ENCODE results near the gene HSPB6.

HSPB6 gene

DNA sequence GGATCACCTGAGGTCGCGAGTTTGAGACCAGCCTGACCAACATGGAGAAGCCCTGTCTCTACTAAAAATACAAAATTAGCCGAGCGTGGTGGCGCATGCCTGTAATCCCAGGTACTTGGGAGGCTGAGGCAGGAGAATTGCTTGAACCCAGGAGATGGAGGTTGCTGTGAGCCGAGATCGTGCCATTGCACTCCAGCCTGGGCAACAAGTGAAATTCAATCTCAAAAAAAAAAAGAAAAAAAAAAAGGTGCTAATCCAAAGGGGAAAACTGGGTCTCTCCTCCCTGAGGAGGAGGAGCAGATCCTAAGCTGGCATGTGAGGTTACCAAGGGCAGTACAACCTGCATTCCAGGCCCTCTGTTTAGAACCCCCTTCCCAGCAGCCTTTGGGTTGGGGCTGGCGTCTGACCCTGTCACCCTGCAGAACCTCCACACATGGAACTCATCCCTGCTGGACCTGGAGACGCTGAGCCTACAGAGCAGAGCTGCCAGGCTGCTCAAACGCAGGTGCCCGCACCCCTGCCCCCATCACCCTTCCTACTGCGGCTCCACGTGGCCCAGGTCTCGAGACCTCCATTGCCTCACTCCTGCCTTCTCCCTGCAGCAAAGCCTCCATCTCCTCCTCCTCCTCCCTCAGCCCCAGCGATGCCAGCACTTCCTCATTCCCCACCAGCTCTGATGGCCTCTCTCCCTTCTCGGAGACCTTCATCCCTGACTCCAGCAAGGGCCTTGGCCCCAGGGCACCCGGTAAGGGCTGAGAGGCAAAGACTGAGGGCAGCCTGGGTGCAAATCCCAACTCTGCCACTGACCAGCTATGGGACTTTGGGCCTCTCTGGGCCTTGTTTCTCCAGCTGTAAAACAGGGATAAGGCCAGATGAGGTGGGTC, 7.8 kb upstream of the HSPB6 start:
- no peak for DNase-seq

DNA sequence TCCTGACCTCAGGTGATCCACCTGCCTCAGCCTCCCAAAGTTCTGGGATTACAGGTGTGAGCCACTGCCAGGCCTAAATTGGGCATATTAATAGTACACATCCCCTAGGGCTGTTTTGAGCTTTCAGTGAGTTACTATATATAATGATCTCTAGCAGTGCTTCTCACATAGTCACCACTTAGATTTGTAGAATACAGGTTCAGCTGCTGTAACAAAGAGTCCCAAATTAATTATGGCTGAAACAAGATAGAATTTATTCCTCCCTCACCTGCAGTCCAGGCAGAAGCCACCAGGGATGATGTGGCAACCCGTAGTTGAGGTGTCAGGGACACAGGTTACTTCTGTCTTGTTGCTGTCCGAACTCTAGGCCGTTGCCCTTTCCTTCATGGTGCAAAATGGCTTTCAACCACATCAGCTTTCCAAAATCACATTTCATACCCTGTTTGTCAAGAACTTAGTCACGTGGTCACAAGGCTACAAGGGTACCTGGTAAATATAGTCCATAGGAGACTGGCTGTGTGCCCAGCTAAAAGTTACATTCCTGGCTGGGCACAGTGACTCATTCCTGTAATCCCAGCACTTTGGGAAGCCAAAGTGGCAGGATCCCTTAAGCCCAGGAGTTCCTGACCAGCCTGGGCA, 4.0 kb upstream of the HSPB6 start:
- DNase-seq: no peak

DNA sequence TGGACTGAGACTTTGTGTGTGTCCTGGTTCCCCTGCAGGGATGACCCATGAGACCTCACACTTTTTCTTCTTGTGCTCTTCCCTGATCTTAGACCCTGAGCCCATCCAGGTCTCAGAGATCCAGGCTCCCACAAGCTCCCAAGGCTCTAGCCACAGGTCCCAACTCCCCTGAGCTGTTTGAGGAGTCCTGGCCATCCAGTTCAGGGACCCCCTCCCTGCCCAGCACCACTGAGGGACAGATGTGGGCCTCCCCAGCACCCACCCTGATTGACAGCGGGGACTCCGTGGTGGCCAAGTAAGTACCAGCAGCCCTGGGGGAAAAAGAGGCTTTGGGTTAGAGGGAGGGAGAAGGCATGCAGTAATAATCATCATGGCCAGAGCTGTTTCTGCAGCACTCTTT, 2.9 kb upstream of the HSPB6 start:
- no peak for DNase-seq

DNA sequence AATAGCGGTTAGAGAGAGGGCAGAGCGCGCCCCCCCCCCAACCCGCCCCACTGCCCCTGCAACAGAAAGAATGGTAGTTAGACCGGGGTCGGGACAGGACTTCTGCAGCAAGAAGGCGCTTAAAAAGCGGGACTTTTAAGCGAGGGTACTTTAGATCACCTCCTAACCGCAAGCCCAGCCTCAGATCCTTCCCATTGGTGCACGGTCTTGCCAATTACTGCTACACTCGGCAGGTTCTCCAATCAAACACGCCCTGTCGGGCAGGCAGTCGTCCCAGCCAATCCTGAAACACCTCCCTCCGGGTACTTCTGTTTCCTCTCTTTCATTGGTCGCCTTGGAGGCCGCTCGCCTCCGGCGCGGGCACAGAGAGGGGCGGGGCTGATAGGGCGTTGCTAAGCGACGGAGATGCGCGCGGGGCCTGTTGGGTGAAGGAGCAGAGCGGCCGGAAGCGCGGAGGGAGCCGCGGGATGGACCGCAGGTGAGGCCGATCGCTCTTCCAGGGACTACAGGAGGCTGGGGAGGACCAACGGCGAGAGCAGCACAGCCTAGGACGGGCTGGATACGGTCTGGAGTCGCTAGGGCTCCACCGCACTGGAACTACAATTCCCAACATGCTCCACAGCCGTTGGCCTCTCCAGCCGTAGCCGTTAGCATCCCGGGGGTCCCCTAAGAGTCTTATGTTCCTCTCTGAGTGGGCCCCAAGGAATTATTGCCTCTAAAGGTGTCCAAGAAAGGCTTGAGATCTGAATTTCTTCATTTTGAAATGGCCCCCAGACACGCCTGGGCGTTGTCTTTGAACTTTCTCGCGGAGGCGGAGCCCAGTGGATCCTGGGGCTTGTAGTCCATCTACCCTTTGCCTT, 1.1 kb upstream of the HSPB6 start, which contains the start of gene PROSER3:
TSS of gene PROSER3 (plus strand) at position 428 of the 860 bp plus-strand sequence. CDS start at position 468, 40 bp downstream.
- DNase-seq: peak; percentile 97

DNA sequence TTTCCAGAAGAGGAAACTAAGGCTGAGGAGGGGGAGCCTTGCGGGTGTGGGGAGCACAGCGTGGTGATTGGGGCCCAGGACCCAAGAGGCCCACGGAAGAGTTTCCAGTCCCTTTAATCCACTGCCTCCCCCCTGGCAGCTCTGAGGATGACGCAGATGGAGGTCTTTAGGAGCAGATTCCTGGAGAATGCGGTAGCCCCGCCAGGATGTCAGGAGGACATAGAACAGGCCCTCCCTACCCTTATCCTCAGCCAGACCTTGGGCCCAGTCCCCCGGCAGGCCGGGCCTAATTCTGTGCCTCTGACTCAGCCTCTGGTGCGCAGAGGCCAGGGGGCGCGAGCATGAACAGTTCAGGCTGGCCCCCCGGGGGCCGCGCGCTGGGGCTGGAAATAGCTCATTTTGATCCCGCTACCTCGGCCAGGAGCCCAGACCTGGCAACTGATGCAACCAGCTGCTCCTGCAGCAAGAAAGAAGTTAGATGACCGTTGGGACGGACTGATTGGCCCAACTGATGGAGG, 461 bp upstream of the HSPB6 start:
- no peak for DNase-seq

DNA sequence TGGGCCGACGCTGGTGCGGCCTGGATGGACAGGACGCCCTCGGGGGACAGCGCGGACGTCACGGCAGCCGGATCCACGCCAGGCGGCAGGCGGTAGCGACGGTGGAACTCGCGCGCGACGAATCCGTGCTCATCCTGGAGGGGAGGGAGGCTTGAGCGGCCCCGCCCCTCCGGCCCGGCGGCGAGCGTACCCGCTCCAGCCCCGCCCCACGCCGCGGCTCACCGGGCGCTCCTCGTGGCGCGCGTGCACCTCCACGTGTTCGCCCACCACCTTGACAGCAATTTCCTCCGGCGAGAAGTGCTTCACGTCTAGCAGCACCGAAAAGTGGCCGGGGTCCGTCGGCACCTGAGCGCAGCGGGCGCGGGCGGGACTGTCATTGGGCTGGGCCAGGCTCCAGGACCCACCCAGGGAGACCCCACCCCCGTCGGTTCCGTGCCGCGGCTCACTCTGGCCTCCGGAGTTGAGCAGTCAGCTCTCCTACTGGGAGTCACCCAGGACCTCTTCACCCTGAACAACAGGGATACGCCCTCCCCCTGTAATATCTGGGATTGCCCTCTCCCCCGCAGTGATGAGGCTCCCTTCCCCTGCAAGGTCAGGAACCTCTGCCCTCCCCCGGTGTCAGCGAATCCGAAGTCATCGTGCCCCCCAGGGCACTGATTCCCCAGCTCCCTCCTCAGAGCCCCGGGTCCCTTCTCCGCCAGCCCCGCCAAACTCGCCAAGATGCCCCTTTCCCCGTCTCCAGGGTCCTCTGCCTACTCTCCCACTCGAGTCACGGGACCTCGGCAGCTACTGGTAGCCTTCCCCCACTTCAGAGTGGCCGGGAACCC, 1.1 kb downstream of the HSPB6 start:
- DNase-seq: peak; percentile 63

DNA sequence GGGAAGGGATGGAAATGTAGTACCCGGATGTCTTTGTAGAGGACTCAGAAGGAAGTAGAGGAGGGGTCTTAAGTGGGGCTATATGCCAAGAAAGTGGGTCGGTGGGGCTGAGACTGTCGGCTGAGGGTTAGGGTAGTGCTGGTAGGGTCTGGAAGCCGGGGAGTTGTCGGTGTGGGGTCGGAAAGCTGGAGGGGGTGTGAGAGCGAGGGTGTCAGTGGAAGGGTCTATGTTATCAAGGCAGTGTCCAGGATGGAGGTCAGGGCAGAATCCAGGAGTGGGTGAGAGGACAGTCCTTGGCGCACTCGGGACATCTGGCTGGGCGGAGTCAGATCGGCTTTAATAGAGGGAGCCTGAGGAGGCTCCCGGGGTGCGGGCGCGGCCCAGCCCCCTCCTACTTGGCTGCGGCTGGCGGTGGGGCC, 1.7 kb downstream of the HSPB6 start:
- DNase-seq: no peak

DNA sequence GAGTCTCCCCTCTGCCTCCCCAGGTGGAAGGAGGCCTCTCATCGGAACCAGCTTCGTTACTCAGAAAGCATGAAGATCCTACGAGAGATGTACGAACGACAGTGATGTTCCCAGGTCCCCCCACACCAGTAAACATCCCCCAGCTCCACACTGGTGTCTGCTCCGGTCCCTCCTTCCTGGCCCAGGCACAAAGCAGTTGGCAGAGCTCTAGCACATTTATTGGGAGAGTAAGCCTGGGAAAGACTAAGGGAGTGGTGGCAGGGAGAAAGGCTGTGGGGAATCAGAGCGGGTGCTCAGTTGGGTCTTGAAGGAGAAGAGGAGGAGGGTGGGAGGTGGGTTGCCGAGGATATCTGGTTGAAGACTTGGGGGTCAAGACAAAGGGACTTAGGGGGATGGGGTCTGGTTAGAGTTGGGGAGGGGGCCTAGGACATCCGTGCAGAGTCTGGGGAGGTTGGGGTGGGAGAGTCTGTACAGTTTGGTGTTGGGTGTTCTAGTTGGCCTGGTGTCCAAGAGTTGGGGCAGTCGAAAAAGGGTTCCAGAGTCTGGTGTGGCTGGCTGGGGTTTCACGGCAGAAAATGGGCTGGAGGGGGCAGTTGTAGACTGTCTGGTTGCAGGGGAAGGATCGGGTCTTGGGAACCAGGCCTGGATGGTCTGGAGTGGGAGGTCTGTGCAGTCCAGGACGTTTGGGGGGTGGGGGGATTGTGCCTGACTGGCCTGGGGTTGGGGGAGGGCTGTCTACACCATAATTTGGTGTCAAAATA, 2.3 kb downstream of the HSPB6 start:
- DNase-seq: no peak

DNA sequence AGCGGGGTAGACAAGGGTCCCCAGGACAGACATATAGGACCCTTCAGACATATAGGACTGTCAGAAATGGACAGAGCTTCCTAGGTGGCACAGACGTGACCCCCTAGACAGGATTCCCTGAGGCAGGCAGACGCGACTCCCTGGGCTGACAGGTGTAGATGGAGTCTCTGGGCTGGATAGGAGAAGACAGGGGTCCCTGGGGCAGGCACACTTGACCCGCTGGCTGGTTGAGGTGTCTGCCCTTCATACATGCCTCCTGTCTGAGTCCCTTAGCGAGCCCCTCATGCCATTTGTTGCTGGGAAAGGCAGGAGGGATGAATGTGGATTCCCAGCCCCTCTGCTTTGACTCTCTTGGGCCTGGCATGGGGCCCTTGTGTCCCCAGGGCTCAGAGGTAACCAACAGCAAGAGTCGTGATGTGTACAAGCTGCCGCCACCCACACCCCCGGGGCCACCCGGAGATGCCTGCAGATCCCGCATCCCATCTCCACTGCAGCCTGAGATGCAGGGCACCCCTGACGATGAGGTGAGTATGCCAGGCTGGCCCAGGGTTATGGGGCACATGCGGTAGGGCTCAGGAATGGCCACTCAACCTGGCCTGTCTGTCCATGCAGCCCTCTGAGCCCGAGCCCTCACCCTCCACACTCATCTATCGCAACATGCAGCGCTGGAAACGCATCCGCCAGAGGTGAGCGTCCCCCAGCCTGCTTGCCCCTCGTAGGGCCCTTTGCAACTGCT, 3.0 kb downstream of the HSPB6 start:
- DNase-seq: no peak

DNA sequence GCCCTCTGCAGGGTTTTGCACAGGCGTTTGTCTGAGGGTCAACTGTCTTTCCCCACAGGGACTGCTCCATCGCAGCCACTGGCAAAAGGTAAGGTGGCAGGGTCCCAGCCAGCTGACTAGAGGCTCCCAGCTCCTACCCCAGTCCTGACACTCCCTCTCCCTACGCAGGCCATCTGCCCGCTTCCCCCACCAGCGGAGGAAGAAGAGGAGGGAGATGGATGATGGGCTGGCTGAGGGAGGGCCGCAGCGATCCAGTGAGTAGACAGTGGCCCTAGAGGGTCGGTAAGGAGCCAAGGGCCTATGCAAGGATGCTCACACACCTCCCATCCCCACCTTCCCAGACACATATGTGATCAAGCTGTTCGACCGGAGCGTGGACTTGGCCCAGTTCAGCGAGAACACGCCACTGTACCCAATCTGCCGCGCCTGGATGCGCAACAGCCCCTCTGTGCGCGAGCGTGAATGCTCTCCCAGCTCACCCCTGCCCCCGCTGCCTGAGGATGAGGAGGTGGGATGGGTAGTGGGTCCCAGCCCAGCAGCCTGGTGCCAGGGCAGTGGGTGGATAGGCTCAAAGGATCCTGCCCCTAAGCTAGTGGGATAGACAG, 4.0 kb downstream of the HSPB6 start:
- no peak for DNase-seq

DNA sequence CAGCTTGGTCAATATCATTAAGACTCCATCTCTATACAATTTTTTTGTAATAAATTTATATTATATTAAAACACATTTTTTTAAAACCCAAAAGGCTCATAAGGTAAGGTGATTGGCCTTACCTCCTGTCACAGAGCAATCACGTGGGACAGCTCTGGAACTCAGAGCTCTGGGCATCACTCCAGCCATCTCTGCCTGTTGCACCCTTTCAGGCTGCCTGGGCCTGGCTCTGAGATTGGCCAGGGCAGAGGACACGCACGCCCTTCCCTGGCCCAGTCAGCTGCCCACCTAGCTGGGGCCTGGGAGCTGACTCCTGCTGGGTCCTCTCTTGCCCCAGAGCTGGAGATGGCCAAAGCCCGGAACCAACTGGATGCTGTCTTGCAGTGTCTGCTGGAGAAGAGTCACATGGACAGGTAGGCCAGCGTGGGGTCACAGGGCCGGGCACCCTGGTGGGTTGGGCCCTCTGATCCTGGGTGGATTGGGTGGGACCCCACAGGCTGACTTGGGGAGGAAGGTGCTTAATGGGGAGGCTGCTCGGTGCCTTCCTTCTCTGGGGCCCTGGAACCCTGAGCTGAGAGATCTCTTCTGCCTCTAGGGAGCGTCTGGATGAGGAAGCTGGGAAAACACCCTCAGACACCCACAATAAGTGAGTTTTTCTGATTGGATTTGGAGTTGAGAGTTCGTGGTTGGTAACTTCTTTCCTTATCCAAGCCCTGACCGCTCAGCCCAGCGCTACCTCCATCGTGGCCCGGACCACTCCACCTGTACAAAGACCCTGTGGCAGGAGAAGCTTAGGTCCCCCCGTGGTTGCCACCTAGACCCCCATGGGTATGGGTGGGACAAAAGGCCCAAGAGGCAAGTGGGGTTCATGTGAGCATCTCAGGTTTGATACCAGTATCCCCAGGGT, 4.7 kb downstream of the HSPB6 start:
- DNase-seq: no peak

DNA sequence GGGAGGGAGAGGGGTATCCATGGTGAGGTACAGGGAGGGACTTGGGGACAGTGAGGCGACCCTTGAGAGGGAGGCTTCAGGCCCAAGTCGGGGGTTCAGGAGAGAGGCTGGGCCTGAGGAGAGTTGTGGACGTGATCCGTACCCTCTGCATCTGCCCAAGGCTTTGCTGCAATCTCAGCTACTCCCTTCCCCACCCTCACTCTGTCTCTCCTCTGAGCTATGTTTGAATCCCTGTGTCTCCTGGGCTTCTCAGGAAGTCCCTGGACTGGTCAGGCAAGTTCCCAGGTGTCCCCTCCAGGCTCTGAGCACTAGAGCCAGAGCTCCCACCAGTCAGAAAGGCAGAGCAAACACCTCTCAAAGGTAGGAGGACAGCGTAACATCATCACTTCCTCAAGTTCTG, 6.7 kb downstream of the HSPB6 start:
- no peak for DNase-seq

DNA sequence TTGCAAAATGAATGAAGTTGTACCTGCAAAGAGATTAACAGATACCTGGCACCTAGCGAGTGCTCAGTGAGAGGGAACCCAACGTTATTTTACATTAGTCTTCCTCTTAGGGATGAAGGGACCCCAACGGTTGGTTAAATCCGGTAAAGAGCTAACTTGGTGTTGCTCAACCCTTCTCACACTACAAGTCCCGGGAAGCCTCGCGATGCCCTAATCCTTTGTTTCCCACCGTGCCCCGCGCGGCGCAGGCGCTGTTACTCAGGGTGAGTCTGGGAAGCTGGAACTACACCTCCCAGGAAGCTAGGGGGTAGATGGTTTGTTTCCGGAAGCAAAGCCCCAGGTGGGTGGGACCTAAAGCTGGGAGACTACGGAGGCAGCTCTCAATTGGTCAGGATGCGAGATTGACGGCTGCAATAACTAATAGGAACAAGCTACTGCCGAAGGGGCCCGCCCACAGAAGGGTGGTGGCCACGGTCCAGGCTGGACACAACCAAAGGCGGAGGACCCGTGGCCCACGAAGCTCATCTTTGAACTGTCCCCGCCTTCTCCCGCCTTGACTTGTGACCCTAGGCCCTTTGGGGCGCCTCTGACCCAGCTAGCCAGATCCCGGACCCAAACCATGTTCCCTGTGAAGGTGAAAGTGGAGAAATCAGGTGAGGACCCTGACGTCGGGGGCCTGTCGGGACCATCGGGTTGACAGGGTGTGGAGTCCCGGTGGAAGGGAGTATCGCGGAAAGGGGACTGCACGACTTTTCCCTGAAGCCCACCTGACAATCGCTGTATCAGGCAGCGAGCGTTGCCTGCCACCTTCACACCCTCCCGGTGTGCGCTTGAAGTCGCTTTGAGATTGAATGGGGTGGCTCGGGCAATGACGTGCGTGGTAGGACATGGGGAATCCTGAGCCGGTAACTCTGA, 8.5 kb downstream of the HSPB6 start, which contains the start of gene LIN37:
TSS of gene LIN37 (plus strand) at position 471 of the 915 bp plus-strand sequence. CDS start at position 620, 149 bp downstream.
- peak; percentile 98 for DNase-seq

DNA sequence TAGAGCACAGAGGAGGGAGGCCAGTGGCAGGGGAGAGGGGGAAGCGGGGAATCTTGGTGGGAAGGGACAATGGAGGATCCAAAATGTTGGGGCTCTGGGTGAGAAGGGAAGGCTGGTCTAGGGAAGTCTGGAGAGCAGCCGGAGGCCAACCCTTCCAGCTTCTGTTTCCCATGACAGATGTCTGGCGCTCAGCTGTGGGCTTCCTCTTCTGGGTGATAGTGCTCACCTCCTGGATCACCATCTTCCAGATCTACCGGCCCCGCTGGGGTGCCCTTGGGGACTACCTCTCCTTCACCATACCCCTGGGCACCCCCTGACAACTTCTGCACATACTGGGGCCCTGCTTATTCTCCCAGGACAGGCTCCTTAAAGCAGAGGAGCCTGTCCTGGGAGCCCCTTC, 10.3 kb downstream of the HSPB6 start:
- no peak for DNase-seq

DNA sequence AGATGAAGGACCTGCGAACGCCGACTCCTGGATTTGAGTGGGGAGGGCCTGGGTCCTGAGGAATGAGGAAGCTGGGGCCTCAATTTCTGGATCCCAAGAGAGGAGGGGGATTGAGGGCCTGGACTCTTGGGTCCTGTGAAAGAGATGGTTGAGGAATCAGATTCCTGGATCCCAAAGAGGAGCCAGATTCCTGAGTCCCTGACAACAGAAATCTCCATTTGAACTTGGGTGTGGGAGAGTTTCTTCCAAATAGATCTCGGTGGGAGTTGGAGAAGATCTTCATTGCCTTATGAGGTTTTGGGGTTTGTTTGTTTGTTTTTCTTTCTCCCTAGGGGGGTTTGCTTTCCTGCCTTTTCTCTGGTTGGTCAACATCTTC, 10.8 kb downstream of the HSPB6 start:
- DNase-seq: no peak

DNA sequence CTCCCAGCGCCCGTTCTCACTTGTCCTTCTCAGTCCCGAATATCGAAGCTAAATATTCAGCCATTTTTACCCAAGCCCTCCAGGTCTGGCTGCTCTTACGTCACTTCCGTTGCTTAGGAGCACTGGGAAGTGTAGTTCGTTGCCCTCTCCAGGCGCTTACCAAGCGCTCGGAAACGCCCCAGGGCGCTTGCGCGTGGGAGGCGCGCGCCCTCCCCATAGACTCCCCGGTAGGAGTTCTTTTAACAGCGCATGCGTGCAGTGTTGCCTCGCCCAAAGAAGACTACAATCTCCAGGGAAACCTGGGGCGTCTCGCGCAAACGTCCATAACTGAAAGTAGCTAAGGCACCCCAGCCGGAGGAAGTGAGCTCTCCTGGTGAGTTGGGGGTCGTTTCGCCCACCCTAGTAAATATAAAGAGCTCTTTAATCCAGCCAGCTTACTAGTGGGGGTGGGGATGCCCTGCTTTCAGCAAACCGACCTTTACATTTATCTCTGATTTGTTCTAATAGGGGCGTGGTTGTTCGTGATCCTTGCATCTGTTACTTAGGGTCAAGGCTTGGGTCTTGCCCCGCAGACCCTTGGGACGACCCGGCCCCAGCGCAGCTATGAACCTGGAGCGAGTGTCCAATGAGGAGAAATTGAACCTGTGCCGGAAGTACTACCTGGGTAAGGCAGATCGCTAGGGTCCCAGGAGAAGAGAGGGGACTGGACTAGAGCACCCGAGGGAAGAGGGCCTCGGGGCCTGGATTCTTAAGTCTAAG, 11.3 kb downstream of the HSPB6 start, which contains the start of the genes PSENEN and U2AF1L4:
TSS of gene PSENEN (plus strand) at position 324 of the 759 bp plus-strand sequence. CDS start at position 604, 280 bp downstream.
TSS of gene U2AF1L4 (minus strand) at position 91 of the 759 bp plus-strand sequence. CDS start at position 64, 27 bp downstream.
- peak; percentile 92 for DNase-seq
